HEK293T (cell line): ENCODE results near the gene PGGHG.
"Not testable (repeated sequence)": the region's sequence is repeated elsewhere in the genome, so short reads cannot be mapped to it uniquely, and the experiment has no call there.

ENCODE experiments used
- CTCF ChIA-PET: fragments of 350-600 bp; formaldehyde crosslinking; extraction: SDS; loops from one replicate; lab custom pipeline; 2021; ENCODE audit warnings: antibody characterized with exemption, inconsistent platforms; lab: Yijun Ruan, JAX
- POLR2A ChIA-PET: fragments of 350-600 bp; formaldehyde crosslinking; extraction: SDS; loops from one replicate; lab custom pipeline; 2020; ENCODE audit warnings: antibody characterized with exemption, inconsistent platforms; lab: Yijun Ruan, JAX
- DNase-seq: peaks from one replicate; pipeline ENCODE4 v3.0.0; 2012; ENCODE audit warnings: mixed read lengths; ENCODE audit errors: extremely low spot score
- ARNT ChIP-seq: fragments of 450-650 bp; IDR thresholded peaks from 2 replicates; pipeline ENCODE4 v1.6.1; 2017; ENCODE audit warnings: mild to moderate bottlenecking
- BHLHE40 ChIP-seq: fragments of 450-650 bp; IDR thresholded peaks from 2 replicates; pipeline ENCODE4 v1.6.1; 2016; ENCODE audit warnings: mild to moderate bottlenecking, moderate library complexity, borderline replicate concordance
- CTBP1 ChIP-seq: fragments of 450-650 bp; IDR thresholded peaks from 2 replicates; pipeline ENCODE4 v1.6.1; 2016; ENCODE audit warnings: borderline replicate concordance
- ELF4 ChIP-seq: fragments of 450-650 bp; IDR thresholded peaks from 2 replicates; pipeline ENCODE4 v1.6.1; 2017; ENCODE audit warnings: antibody characterized with exemption
- FOXA1 ChIP-seq: fragments of 450-650 bp; IDR thresholded peaks from 2 replicates; pipeline ENCODE4 v1.6.1; 2016; ENCODE audit warnings: mild to moderate bottlenecking
- FOXK2 ChIP-seq: fragments of 450-650 bp; IDR thresholded peaks from 2 replicates; pipeline ENCODE4 v1.6.1; 2016; ENCODE audit warnings: mild to moderate bottlenecking
- FOXM1 ChIP-seq: fragments of 450-650 bp; IDR thresholded peaks from 2 replicates; pipeline ENCODE4 v1.6.1; 2017; ENCODE audit warnings: mild to moderate bottlenecking, borderline replicate concordance
- HDGF ChIP-seq: fragments of 450-650 bp; IDR thresholded peaks from 2 replicates; pipeline ENCODE4 v1.6.1; 2017; ENCODE audit warnings: antibody characterized with exemption, borderline replicate concordance
- L3MBTL2 ChIP-seq: fragments of 450-650 bp; conservative IDR thresholded peaks from 2 replicates; pipeline ENCODE4 v1.6.1; 2016; ENCODE audit warnings: mild to moderate bottlenecking
- LEF1 ChIP-seq: fragments of 450-650 bp; IDR thresholded peaks from 2 replicates; pipeline ENCODE4 v1.6.1; 2017; ENCODE audit warnings: mild to moderate bottlenecking, borderline replicate concordance
- NFRKB ChIP-seq: fragments of 450-650 bp; IDR thresholded peaks from 2 replicates; pipeline ENCODE4 v1.6.1; 2016; ENCODE audit warnings: mild to moderate bottlenecking, moderate library complexity
- SP1 ChIP-seq: fragments of 450-650 bp; IDR thresholded peaks from 2 replicates; pipeline ENCODE4 v1.6.1; 2017
- SUZ12 ChIP-seq: fragments of 450-650 bp; IDR thresholded peaks from 2 replicates; pipeline ENCODE4 v1.6.1; 2016; ENCODE audit warnings: mild to moderate bottlenecking
- TARDBP ChIP-seq: fragments of 450-650 bp; IDR thresholded peaks from 2 replicates; pipeline ENCODE4 v1.6.1; 2016
- ZNF384 ChIP-seq: fragments of 450-650 bp; IDR thresholded peaks from 2 replicates; pipeline ENCODE4 v1.6.1; 2016
- TF ChIP-seq, protein P1 (sequence below): fragments of 450-650 bp; IDR thresholded peaks from 2 replicates; pipeline ENCODE4 v1.6.1; 2016

Gene PGGHG

DNA sequence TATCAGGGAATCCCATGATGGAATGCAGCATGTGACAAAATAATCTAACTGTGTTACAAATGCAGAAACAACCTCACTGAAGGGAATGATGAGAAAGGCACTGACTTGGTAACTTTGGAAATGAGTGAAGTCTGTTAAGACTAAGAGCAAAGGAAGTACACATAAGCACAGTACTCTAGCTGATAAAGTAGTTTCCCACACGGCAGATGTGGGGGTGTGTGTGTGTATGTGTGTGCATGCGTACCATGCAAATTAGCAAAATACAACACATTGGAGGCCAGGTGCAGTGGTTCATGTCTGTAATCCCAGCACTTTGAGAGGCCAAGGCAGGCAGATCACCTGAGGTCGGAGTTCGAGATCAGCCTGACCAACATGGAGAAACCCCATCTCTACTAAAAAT is 27.3 kb upstream of the PGGHG start:
- no peak for DNase-seq
- TF ChIP-seq, protein P1, sequence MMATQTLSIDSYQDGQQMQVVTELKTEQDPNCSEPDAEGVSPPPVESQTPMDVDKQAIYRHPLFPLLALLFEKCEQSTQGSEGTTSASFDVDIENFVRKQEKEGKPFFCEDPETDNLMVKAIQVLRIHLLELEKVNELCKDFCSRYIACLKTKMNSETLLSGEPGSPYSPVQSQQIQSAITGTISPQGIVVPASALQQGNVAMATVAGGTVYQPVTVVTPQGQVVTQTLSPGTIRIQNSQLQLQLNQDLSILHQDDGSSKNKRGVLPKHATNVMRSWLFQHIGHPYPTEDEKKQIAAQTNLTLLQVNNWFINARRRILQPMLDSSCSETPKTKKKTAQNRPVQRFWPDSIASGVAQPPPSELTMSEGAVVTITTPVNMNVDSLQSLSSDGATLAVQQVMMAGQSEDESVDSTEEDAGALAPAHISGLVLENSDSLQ = no peak
- TF ChIP-seq CTBP1 (no peak), ARNT (no peak), SUZ12 (no peak), ZNF384 (no peak), FOXK2 (no peak), HDGF (no peak), NFRKB (no peak), L3MBTL2 (no peak), ELF4 (no peak), LEF1 (no peak), FOXM1 (no peak), BHLHE40 (no peak), SP1 (no peak), TARDBP (no peak), FOXA1 (no peak)
- CTCF ChIA-PET = interaction anchor here (0.7 kb wide), 1 partner anchor 188 kb away, joined by 3 read pairs; no protein-coding TSS in a partner anchor
- POLR2A ChIA-PET = interaction anchor here (0.6 kb wide), 1 partner anchor 97 kb away, joined by 3 read pairs; no protein-coding TSS in a partner anchor

DNA sequence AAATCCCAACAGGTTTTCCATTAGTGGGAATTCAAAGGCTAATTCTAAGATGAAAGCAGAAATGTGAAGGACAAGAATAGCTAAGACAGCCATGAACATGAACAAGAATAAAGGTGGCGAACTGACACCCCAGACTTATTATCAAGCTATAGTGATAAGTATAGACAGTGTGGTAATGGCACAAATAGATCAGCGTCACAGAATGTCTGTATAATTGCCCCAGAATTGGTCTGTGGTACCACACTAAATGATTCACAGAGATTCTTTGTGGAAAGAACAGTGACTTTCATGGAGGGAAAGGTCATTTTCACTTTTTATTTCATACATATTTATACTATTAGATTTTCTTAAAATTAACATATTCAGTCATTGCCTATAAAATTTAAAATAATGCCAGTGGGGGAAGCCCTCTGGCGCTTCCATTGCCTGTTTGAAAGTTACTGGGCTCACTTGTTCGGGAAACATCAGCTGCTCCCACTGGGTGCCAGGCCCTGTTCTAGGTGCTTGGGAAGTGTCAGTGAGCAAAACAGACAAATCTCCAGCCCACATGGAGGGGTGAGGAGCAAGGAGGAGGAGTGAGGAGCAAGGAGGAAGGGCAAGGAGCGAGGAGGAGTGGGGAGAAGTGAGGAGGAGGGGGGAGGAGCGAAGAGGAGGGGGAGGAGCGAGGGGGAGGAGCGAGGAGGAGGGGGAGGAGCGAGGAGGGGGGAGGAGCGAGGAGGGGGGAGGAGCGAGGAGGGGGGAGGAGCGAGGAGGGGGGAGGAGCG is 22.1 kb upstream of the PGGHG start:
- no peak for TF ChIP-seq LEF1
- TF ChIP-seq L3MBTL2 = no peak
- no peak for TF ChIP-seq SUZ12
- TF ChIP-seq BHLHE40 = no peak
- TF ChIP-seq HDGF = no peak
- no peak for TF ChIP-seq SP1
- TF ChIP-seq CTBP1 = no peak
- no peak for TF ChIP-seq ZNF384
- TF ChIP-seq TARDBP = no peak
- TF ChIP-seq FOXK2 = no peak
- TF ChIP-seq ARNT = no peak
- TF ChIP-seq, protein P1 = no peak
- TF ChIP-seq ELF4 = no peak
- TF ChIP-seq FOXM1 = no peak
- TF ChIP-seq NFRKB = no peak
- no peak for DNase-seq
- ChIA-PET CTCF (interaction anchor here (0.9 kb wide), 1 partner anchor 16 kb away, joined by 3 read pairs; no protein-coding TSS in a partner anchor), POLR2A (no interaction called here)

DNA sequence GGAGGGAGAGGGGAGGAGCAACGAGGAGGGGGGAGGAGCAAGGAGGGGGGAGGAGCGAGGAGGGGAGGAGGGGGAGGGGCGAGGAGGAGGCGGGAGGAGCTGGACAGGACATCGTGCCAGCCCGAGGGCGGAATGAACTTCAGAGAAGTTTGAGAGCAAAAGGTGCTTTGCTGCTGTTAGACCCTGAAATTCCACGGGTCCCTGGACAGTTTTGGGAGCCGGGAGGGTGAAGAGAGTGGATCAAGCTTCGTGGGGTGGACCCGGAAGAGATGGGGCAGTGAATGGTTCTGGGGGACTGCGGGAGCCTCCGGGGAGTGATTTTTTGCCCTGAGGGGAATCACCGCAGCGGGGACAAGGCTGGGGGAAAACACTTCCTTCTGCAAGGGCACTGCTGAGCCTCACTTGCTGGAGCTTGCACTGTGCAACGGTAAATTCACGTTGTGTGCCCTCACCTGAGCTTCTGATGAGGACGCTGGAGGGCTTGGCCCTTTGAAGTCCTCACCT is 21.4 kb upstream of the PGGHG start:
- TF ChIP-seq FOXM1 (no peak), FOXA1 (no peak), ELF4 (no peak), TARDBP (no peak), BHLHE40 (no peak), FOXK2 (no peak), CTBP1 (no peak), ZNF384 (no peak), SUZ12 (no peak), L3MBTL2 (no peak), LEF1 (no peak), HDGF (no peak), ARNT (no peak), SP1 (no peak)
- no peak for DNase-seq
- CTCF ChIA-PET = interaction anchor here (0.9 kb wide), 1 partner anchor 17 kb away, joined by 3 read pairs; no protein-coding TSS in a partner anchor
- POLR2A ChIA-PET = no interaction called here

DNA sequence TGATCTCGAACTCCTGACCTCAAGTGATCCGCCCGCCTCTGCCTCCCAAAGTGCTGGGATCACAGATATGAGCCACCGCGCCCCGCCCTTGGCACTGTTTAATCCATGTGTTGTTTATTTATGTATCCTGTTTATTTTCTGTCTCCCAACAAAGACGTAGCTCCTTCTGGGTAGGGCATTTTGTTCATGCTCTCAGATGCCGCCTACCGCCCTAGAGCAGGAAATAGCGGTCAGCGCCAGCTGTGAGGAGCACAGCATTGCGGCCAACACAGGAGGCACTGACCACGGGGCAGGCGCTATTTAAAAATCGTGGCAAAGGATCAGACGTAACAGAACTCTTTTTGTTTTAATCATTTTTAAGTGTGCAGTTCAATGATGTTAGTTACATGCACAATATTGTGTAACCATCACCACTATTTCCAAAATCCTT is 20.2 kb upstream of the PGGHG start:
- DNase-seq, CTCF ChIA-PET, POLR2A ChIA-PET: not testable (repeated sequence)

DNA sequence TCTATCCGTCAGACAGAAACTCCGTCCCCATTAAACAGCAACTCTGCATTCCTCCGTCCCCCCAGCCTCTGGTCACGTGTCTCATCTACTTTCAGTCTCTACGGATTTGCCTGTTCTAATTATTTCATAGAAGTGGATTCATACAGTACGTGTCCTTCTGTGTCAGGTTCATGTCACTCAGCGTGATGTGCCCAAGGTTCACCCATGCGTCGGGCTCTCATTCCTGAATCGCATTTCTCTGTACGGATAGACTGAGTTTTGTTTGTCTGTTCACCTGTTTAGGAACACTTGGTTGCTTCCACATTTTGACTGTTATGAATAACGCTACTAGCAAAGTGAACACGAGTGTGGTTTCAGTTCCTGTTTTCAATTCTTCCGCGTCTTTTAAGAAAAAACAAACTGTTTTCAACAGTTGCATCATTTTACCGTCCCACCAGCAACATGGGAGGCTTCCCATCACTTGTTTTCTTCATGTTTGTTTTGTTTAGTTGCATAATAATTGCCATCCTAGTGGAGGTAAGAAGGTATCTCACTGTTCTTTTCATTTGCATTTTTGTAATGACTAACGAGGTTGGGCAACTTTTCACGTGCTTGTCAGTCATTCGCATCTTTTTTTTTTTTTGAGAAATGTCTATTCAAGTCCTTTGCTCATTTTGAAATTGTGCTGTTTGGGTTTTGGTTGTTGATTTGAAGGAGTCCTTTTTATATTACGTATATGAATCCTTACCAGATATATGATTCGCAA is 19.6 kb upstream of the PGGHG start:
- TF ChIP-seq TARDBP (no peak), FOXA1 (no peak), SP1 (no peak), FOXM1 (no peak), ARNT (no peak), BHLHE40 (no peak), SUZ12 (no peak), FOXK2 (no peak), ELF4 (no peak), LEF1 (no peak), ZNF384 (no peak), NFRKB (no peak), HDGF (no peak), CTBP1 (no peak), L3MBTL2 (no peak)
- TF ChIP-seq, protein P1 = no peak
- CTCF ChIA-PET = no interaction called here
- DNase-seq = no peak
- POLR2A ChIA-PET = no interaction called here
